WERI-Rb-1 (cell line): ENCODE results near the gene PAPOLA.

ENCODE experiments used
- DNase-seq: peaks from one replicate; pipeline ENCODE4 v3.0.0-alpha.2; 2020
- H3K27ac ChIP-seq: fragments of 250-450 bp; sonication (Bioruptor Pico); 2 replicates; pipeline ENCODE4 v1.5.1; 2020; ENCODE audit warnings: mild to moderate bottlenecking, moderate library complexity
- H3K27me3 ChIP-seq: fragments of 250-450 bp; sonication (Bioruptor Pico); 2 replicates; pipeline ENCODE4 v1.5.1; 2021; ENCODE audit warnings: mild to moderate bottlenecking, low read depth, moderate library complexity; ENCODE audit not compliant: insufficient read depth, severe bottlenecking
- H3K36me3 ChIP-seq: fragments of 250-450 bp; sonication (Bioruptor Pico); 2 replicates; pipeline ENCODE4 v1.5.1; 2020; ENCODE audit warnings: mild to moderate bottlenecking, moderate library complexity
- H3K4me3 ChIP-seq: 2 replicates; pipeline ENCODE4 v1.5.1; 2011; ENCODE audit warnings: low read depth, mild to moderate bottlenecking, control low read depth, low read length
- H3K9me3 ChIP-seq: fragments of 250-450 bp; sonication (Bioruptor Pico); 2 replicates; pipeline ENCODE4 v1.5.1; 2021; ENCODE audit warnings: mild to moderate bottlenecking, moderate library complexity; ENCODE audit not compliant: severe bottlenecking
- TF ChIP-seq, protein P1 (sequence below): IDR thresholded peaks from 2 replicates; pipeline ENCODE4 v1.5.1; 2011; ENCODE audit warnings: low read depth, mild to moderate bottlenecking, control low read depth, inconsistent platforms, low read length

PAPOLA gene

DNA sequence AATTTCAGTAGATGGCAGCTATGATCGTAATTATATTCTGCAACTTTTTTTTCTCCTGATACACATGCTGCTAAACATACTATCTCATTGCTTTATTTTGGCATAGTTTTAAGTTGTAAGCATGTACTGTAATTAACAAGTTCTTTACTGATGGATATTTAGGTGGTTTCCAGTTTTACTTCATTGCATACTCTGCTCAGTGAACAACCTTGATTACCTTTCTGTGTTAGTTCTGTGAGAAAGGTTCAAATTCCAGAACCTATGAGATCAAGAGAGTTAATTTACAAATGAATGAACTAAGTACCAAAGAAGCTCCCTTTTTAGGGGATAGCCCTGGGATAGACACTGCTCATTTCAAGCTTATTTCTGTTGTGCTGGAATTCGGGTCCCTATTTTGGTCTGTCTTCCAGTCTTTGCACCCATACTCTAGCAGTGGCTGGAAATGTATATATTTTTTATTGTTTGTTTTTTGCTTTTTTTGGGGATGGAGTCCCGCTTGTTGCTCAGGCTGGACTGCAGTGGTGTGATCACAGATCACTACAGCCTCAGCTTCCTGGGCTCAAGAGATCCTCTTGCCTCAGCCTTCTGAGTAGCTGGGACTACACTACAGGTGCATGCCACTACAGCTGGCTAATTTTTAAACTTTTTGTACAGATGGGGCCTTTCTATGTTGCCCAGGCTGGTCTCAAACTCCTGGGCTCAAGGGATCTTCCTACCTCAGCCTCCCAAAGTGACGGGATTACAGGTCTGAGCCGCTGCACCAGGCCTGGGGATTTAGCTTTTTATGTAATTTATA is 10.6 kb downstream of the PAPOLA start:
- DNase-seq: no peak
- Histone ChIP-seq H3K27me3 (no peaks in the 10 kb centered on the region), H3K4me3 (no peak overlapping the region), H3K9me3 (no peaks in the 10 kb centered on the region), H3K27ac (no peak overlapping the region), H3K36me3 (no peaks in the 10 kb centered on the region)
- TF ChIP-seq, protein P1, sequence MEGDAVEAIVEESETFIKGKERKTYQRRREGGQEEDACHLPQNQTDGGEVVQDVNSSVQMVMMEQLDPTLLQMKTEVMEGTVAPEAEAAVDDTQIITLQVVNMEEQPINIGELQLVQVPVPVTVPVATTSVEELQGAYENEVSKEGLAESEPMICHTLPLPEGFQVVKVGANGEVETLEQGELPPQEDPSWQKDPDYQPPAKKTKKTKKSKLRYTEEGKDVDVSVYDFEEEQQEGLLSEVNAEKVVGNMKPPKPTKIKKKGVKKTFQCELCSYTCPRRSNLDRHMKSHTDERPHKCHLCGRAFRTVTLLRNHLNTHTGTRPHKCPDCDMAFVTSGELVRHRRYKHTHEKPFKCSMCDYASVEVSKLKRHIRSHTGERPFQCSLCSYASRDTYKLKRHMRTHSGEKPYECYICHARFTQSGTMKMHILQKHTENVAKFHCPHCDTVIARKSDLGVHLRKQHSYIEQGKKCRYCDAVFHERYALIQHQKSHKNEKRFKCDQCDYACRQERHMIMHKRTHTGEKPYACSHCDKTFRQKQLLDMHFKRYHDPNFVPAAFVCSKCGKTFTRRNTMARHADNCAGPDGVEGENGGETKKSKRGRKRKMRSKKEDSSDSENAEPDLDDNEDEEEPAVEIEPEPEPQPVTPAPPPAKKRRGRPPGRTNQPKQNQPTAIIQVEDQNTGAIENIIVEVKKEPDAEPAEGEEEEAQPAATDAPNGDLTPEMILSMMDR: no peak

DNA sequence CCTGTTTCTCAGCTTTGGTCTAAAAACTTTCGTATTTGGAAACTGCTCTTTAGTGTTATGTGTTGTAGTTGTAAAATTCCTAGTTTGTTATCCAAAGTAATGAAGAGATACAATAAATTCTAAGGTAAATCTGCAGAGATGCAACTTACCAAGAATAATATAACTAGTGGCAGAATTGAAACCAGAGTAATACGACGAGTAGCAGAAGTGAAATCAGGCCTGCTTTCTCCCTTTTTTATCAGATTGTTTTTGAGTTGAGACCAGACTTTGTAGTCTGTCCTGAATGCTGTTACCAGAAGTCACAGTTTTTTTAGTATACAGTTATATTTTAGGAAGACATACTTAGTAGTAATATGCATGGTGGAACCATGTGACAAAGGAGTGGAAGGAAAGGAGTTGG is 12.5 kb downstream of the PAPOLA start:
- H3K4me3 ChIP-seq: no peak overlapping the region
- DNase-seq: no peak
- H3K27ac ChIP-seq: no peak overlapping the region
- no peaks in the 10 kb centered on the region for H3K27me3 ChIP-seq
- TF ChIP-seq, protein P1: no peak
- no peaks in the 10 kb centered on the region for H3K9me3 ChIP-seq
- H3K36me3 ChIP-seq: peaks cover under 1% of the 10 kb centered on the region; the same call in 1 of the 2 replicates

DNA sequence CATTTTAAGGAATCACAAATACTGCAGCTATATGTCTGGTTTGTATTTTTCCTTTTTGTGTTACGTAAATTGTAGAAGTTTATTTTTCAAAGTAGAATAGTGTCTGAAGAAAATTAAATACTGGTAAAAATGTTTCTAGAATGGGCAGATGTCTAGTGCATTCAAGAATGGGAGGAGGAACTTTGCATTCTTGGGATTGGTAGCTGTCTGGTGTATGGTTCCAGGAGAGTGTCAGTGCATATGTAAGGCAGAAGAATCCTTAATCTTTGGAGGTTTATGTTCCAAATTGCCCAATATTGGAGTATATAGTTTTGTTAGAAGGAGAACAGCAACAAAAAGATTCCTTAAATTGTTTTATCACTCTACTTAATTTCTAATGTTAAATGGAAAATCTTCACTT is 13.5 kb downstream of the PAPOLA start:
- Histone ChIP-seq H3K4me3 (no peak overlapping the region), H3K36me3 (peaks cover 8% of the 10 kb centered on the region; the same call in 1 of the 2 replicates), H3K27ac (no peak overlapping the region), H3K9me3 (no peaks in the 10 kb centered on the region), H3K27me3 (no peaks in the 10 kb centered on the region)
- TF ChIP-seq, protein P1: no peak
- DNase-seq: no peak

DNA sequence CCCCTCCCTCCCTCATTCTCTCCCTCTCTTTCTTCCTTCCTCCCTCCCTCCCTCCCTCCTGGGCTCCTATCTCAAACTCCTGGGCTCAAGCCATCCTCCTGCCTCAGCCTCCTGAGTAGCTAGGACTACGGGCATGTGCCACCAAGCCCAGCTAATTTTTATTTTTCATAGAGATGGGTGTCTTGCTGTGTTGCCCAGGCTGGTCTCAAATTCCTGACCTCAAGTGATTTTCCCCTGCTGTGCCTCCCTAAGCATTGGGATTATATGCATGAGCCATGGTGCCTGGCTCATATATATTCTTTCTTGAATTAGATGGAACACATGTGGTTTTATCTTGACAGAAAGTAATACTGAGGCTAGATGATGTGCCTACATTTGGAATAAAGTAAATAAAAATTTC is 14.2 kb downstream of the PAPOLA start:
- no peak for DNase-seq
- TF ChIP-seq, protein P1: no peak
- no peaks in the 10 kb centered on the region for H3K9me3 ChIP-seq
- H3K27me3 ChIP-seq: no peaks in the 10 kb centered on the region
- H3K4me3 ChIP-seq: no peak overlapping the region
- H3K27ac ChIP-seq: no peak overlapping the region
- peaks cover 11% of the 10 kb centered on the region for H3K36me3 ChIP-seq

DNA sequence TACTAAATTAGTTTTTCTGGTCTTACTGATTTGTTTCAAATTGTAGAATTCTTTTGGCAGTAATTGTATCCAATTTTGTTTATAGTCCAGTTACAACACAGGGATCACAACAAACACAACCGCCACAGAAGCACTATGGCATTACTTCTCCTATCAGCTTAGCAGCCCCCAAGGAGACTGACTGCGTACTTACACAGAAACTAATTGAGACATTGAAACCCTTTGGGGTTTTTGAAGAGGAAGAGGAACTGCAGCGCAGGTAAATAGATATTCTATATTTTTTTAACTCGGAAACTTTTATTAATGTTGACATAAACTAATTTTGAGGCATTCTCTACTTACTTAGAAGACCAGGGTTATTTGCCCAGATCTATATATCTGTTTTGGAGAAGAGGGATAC is 17.8 kb downstream of the PAPOLA start:
- no peak for DNase-seq
- TF ChIP-seq, protein P1: no peak
- H3K27ac ChIP-seq: no peak overlapping the region

DNA sequence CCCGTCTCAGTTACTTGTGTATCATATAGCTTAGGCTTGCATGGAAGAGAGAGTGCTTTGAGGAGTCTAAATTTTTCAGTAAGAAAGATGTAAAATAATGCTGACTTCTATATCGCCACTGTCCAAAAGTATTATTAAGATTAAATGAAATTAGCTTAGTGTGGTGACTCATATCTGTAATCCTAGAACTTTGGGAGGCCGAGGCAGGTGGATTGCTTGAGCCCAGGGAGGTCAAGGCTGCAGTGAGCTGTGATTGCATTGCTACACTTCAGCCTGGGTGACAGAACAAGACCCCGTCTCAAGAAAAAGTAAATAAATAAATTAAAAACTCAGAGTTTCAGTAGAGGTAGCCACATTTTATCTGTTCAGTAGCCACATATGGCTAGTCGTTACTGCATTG is 23.3 kb downstream of the PAPOLA start:
- TF ChIP-seq, protein P1: no peak
- no peak for DNase-seq
- H3K36me3 ChIP-seq: peaks cover 58% of the 10 kb centered on the region
- no peaks in the 10 kb centered on the region for H3K27me3 ChIP-seq
- H3K9me3 ChIP-seq: no peaks in the 10 kb centered on the region
- H3K27ac ChIP-seq: no peak overlapping the region
- no peak overlapping the region for H3K4me3 ChIP-seq

More for the DNA sequence above, 17.8 kb downstream of the PAPOLA start:
- H3K4me3 ChIP-seq: no peak overlapping the region
- H3K36me3 ChIP-seq: peaks cover 34% of the 10 kb centered on the region
- no peaks in the 10 kb centered on the region for H3K9me3 ChIP-seq
- H3K27me3 ChIP-seq: no peaks in the 10 kb centered on the region
